Pancreas (tissue), 10 donors: ENCODE results near the gene ZNF638. TPM values are rescaled to one million over a fixed set of nuclear protein-coding genes. Genes with fewer than 3 reads are reported as not detected.

ENCODE experiments used
- ATAC-seq, 4 donors: fragments of 200-7000 bp; cut with Tn5 transposase; one replicate each; pipeline versions ENCODE4 v1.8.0 to v1.9.1; 2020; ENCODE audit warnings: mild to moderate bottlenecking in 4 of 4, moderate library complexity in 4 of 4
- DNase-seq, 6 donors: peaks; one replicate each; pipeline ENCODE4 v3.0.0-alpha.2; 2020
- FAIRE-seq: peaks from 2 replicates; lab custom pipeline; 2012; peaks lifted over from hg19 to GRCh38; lab: Jason Lieb, UNC
- H3K27ac ChIP-seq, 4 donors: fragments of 200-600 bp; sonication (generic); 1 replicate in 3 of 4; 2 replicates in 1 of 4; pipeline versions ENCODE4 v1.5.0 to v1.8.0; 2020
- H3K27me3 ChIP-seq, 4 donors: fragments of 200-600 bp; one replicate each; pipeline ENCODE4 v1.8.0; 2021
- H3K36me3 ChIP-seq, 3 donors: fragments of 200-600 bp; sonication (generic) in 1 of 3; one replicate each; pipeline versions ENCODE4 v1.5.0 to v1.8.0; 2020 to 2021
- H3K4me1 ChIP-seq, 3 donors: fragments of 200-600 bp; one replicate each; pipeline ENCODE4 v1.8.0; 2021
- H3K4me3 ChIP-seq, 4 donors: fragments of 200-600 bp; sonication (generic) in 2 of 4; one replicate each; pipeline versions ENCODE4 v1.5.0 to v1.8.0; 2020 to 2021
- H3K9me3 ChIP-seq, 4 donors: fragments of 200-600 bp; one replicate each; pipeline ENCODE4 v1.8.0; 2021
- WGBS, 2 donors: extraction: QIAGEN DNeasy Blood & Tissue Kit; methylation state at CpG; one replicate each; pipeline ENCODE4 v1.1.7; 2013; 5-methylcytosine and 5-hydroxymethylcytosine counted together
- intact Hi-C, 3 donors: fragments of 100-400 bp; cut with DNase I; formaldehyde crosslinking; loops; one replicate each; pipeline versions ENCODE4 v1.11.1 to v1.14.2; 2022
- polyA plus RNA-seq, 2 donors: library from polyadenylated mRNA; stranded (reverse); fragments of 200-250 nt; gene quantifications; one replicate each; pipeline ENCODE4 v1.2.3, GENCODE V29; 2013
- total RNA-seq, 6 donors: library from RNA; stranded (reverse); fragmentation: NEBNext Ultra II Directional in 4 of 6; extraction: Animal tissue kit (Norgen Biotek cat#: 25700) in 4 of 6; gene quantifications; one replicate each; pipeline versions ENCODE4 v1.2.1 to v1.2.4, GENCODE V29; 2021 to 2023
- TF ChIP-seq, protein P1 (sequence below), 4 donors: fragments of 200-600 bp; sonication (generic) in 3 of 4; IDR thresholded peaks; one replicate each; pipeline versions ENCODE4 v1.5.0 to v1.8.0; 2021; ENCODE audit warnings: antibody characterized with exemption in 4 of 4
- donor health status: healthy with polysubstance abuse.
- donor health status: DM: no; HTN: no; CAD: no; lungs with moderate emphysema.
- donor health status: DM: no; HTN: no; CAD: no.
- donor health status: control.
- donor health status: control.
- donor health status: Bipolar disorder and iron deficiency.
- donor health status: DM: yes; HTN: yes; CAD: no.
- donor health status: DM: no; HTN: no; CAD: no.
- donor health status: DM: no; HTN: no; CAD: no.
- donor health status: DM: yes; HTN: yes; CAD: no.

Gene ZNF638
- total and polyA plus RNA-seq, 8 donors: 35.4 to 117 (median 52.7) TPM

- FAIRE-seq (no peak), ATAC-seq (no peak), DNase-seq (no peak)
- Histone ChIP-seq H3K27ac (no peak overlapping the region), H3K27me3 (no peaks in the 10 kb centered on the region), H3K36me3 (no peaks in the 10 kb centered on the region), H3K4me3 (no peak overlapping the region), H3K4me1 (no peaks in the 10 kb centered on the region), H3K9me3 (no peaks in the 10 kb centered on the region)
- TF ChIP-seq, protein P1, sequence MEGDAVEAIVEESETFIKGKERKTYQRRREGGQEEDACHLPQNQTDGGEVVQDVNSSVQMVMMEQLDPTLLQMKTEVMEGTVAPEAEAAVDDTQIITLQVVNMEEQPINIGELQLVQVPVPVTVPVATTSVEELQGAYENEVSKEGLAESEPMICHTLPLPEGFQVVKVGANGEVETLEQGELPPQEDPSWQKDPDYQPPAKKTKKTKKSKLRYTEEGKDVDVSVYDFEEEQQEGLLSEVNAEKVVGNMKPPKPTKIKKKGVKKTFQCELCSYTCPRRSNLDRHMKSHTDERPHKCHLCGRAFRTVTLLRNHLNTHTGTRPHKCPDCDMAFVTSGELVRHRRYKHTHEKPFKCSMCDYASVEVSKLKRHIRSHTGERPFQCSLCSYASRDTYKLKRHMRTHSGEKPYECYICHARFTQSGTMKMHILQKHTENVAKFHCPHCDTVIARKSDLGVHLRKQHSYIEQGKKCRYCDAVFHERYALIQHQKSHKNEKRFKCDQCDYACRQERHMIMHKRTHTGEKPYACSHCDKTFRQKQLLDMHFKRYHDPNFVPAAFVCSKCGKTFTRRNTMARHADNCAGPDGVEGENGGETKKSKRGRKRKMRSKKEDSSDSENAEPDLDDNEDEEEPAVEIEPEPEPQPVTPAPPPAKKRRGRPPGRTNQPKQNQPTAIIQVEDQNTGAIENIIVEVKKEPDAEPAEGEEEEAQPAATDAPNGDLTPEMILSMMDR (IDR thresholded peaks at IDR 0.05): no peak
- 50 to 66% methylated on average over 11 of the region's 11 CpGs for WGBS, 2 donors
- intact Hi-C loops: no loop called here
Measured at GRCh38 chr2:71468279-71469015, 136.9 kb downstream of the ZNF638 start.

DNA sequence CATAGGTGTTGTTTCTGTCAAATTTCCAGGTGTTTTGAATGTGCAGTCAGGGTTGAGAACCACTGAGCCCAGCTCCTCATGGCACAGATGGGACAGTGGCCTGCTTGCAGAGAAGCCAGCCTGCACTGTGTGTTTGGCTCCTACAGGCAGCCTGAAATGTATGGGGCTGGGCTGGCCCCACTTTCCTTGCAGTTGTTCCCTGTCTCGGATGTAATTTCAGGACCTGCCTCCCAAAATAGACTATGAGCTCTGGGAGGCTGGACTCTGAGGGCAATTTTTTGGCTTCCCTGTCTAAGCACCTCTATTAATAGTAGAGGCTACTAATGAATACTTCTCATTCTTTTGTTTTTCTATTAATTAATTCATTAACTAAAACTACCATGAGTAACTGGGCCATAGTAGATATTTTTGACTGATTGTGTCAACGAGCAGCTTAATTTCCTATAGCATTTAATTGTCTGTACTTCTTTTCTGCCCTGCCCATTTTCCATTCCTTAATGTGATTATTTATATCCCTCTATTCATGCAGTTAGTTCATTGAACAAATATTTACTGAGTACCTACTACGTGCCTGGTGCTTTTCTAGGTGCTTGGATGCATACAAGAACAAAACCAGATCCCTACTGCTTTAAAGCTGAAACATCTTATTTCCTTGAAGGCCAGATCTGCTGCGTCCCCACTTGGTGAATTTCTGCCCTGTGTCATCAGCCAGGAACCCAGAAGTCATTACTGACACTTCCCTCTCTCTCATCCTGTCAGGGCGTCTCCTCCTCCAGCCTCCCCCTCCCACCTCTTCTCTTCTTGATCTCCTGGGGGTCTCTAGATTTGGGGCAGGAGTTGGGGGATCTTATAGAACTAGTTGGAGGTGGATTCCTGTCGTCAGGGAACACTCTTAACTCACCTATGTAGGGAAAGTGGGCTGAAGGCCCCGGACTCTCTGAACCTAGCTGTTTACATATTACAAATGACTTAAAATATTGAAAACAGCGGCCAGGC, 138.1 kb downstream of the ZNF638 start:
- Histone ChIP-seq H3K9me3 (no peaks in the 10 kb centered on the region), H3K27ac (no peak overlapping the region), H3K4me1 (no peaks in the 10 kb centered on the region), H3K27me3 (no peaks in the 10 kb centered on the region), H3K36me3 (no peaks in the 10 kb centered on the region), H3K4me3 (no peak overlapping the region)
- ATAC-seq (no peak), FAIRE-seq (no peak), DNase-seq (no peak)
- TF ChIP-seq, protein P1 (IDR thresholded peaks at IDR 0.05): no peak
- intact Hi-C loops: no loop called here
- WGBS, 2 donors: 55 to 71% methylated on average over 8 of the region's 8 CpGs

DNA sequence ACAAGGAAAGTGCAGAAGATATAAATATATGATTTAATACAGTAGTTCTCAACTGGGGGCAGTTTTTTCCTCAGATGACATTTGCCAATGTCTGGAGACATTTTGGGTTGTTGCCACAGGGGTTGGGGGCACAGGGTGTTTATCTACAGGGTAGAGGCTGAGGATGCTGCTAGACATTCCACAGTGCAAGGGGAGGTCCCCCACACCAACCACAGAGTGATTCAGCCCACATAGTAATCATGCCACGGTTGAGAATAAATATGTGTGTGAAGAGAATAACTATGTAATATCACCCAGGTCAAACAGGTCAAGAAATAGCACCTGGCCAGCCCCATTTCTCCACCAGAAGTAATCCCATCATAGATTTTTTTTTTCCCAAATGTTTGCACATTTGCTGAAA, 139.7 kb downstream of the ZNF638 start:
- no peaks in the 10 kb centered on the region for H3K9me3 ChIP-seq
- FAIRE-seq: no peak
- intact Hi-C loops: no loop called here
- DNase-seq: no peak
- no peak overlapping the region for H3K4me3 ChIP-seq
- ATAC-seq: no peak
- H3K4me1 ChIP-seq: no peaks in the 10 kb centered on the region
- 39 to 49% methylated on average over 1 of the region's 1 CpG for WGBS, 2 donors
- no peaks in the 10 kb centered on the region for H3K36me3 ChIP-seq
- TF ChIP-seq, protein P1 (IDR thresholded peaks at IDR 0.05): no peak
- no peak overlapping the region for H3K27ac ChIP-seq
- no peaks in the 10 kb centered on the region for H3K27me3 ChIP-seq

DNA sequence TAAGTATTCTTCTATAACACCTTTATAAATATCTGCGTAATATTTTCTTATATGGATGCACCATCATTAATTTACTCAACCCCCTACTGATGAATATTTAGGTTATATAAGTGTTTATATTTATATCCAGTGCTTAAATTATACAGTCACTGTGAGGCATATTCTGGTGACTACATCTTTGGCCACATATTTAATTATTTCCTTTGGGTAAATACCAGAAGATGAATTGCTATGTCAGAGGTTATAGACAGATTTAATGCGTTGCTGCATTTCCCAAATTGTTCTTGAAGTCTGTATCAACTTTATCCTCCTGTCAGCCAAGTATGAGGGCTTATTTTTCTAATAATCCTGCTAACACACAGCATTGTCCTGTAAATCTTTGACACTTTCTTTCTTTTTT, 140.4 kb downstream of the ZNF638 start:
- H3K4me1 ChIP-seq: no peaks in the 10 kb centered on the region
- no peak for DNase-seq
- H3K27me3 ChIP-seq: no peaks in the 10 kb centered on the region
- no peaks in the 10 kb centered on the region for H3K9me3 ChIP-seq
- TF ChIP-seq, protein P1 (IDR thresholded peaks at IDR 0.05): no peak
- no peak overlapping the region for H3K27ac ChIP-seq
- no peak for ATAC-seq
- no peaks in the 10 kb centered on the region for H3K36me3 ChIP-seq
- no peak overlapping the region for H3K4me3 ChIP-seq
- intact Hi-C loops: no loop called here
- no peak for FAIRE-seq
- WGBS, 2 donors: 45 to 48% methylated on average over 2 of the region's 2 CpGs
